DMS153 treated with DMSO at 0.1 percent for 48 hours (cell line): ENCODE data around the gene THOC1.

Experiments
- DNase-seq: peaks from one replicate; lab custom pipeline; 2025; ENCODE audit not compliant: unreplicated experiment; lab: John Stamatoyannopoulos, UW

The THOC1 gene

DNA sequence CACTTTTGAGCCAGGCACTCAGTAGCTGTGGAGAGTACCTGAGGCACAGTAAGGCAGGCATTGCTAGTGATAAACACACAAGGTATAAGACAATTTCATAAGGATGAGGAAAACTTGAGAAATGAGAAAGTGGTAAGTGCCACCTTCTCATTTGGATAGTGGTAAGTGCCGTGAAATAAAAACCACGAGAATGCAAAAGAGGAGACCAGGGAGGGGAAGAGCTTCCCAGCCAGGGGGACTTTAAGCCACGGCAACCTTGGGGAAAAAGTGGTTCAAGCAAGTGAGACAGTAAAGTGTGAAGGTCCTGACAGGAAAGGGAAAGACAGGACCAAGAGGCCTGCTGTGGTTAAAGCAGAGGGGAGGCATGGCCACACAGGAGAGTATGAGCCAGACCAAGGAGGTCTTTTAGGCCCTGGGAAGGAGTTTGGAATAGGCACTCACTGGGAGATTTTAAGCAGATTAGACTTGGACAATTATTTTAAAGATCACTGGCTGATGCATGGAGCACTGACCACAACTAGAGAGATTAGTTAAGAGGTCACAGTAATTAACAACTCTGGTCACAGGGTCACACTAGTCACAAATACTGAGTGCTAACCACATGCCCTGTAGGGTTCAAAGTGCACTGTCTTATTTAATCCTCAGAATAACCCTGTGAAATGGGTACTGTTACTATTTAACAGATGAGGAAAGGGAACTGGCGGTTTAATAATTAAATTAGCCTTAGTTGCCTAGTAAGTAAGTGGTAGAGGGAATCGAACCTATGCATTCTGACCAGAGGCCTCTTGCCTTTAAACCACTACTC is 50.1 kb downstream of the THOC1 start:
- DNase-seq: no peak

DNA sequence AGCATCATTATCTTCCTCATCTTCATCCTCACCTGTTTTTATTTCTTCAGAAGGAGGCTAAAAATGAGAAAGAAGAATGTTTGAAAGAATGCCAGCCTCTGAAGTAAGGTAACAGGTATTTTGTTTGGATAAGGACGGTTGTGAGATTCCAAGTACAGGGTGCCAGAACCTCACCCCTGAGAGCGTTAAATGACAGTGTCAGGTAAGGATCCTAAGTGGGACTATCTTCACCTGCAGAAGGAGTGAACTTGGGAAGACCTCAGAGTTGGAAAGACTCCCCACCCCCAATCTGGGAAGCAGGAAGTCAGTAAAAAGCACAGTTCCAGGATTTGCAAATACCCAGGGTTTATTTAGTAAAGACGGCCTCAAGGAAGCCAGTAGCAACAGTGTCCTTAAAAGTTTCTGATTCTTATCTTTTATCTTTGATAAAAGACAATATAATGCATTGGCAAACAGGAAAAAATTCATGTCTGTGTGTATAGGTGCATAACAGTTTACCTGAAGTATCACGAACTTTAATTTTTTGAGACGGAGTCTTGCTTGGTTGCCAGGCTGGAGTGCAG is 52.3 kb downstream of the THOC1 start:
- no peak for DNase-seq

DNA sequence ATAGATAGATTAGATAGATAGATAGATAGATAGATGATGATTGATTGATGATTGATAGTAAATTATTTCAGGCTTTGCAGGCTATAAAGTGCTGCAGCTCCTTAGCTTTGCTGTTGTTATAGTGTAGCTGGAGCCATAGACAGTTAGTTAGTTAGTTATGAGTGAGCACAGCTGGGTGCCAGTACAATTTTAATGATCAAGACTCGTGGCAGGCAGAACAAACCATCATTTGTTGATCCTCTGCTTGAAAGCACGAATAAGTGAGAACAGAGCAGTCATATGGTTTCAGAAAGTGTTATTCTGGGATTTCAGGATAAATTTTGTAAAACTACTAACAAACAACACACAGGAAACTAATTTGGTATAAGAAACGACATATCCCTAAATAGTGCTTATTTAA is 53.9 kb downstream of the THOC1 start:
- no peak for DNase-seq

DNA sequence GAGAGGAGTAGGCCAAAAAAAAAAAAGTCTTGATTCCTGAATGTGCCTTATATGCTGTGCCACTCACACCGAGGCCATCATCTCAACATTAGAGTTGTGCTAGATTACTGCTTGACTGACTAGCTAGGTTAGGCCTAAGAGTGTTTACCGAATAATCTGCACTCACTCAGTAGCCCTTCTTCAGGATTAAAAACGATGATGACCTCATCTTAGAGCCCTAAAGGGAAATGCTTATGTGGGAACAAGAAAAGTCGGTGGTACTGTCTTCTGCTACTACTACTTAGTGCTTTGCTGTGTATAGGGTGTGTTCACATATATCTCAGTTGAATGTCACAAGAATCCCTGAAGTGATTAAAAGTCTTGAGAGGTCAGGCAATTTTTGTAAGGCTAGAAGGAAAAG is 54.3 kb downstream of the THOC1 start:
- DNase-seq: no peak

DNA sequence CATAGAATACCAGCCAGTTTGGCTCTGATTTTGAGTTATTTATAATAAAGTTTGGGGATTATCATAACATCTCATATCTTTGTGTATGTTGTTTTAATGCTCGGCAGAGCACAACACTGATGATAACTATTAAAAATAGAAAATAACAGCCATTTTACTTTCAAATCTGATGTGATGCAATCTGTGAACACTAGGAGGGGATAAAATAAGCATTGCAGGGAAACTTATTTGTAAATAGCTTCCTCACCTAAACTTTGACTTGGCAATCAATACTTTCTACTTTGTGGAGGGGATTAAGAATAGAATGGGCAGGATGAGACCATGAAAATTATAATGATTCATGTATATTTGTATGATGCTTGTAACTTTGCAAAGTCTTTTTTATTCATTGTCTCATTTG is 55.1 kb downstream of the THOC1 start:
- no peak for DNase-seq

DNA sequence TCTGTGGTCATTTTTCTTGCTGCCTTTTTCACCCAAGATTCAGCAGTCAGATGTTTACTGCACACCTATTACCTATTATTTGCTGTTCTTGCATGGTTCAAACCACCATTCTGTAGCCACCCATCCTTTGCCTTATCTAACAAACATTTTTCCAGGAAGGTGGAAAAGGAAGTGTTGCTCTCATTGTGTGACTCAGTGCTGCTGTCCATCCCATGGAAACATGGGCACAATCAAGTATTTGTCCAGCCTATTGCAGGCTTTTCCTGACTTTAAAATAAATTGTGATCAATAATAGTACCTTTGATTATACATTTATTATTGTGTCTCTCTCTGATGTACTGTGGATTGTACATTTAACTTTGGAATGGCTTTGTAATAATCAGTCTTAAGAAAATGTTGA is 56.3 kb downstream of the THOC1 start:
- no peak for DNase-seq

DNA sequence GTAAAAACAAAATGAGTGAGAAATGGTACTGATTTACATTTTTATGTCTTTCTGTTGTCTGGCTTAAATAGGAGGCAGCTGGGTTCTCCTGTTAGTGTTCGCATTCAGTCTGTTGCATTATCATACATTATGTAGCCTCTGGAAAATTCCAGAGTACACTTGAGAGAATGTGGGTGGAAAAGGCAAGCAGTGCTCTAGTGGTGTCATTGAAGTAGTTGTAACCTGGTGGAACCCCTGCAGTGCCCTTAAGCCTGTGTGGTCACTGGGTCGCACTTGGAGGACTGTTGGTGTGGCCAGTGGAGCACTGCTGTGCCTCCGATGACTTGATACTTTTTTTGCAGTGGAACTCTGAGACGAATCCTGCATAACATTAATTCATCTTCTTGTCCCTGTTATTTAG is 57.1 kb downstream of the THOC1 start:
- DNase-seq: no peak

DNA sequence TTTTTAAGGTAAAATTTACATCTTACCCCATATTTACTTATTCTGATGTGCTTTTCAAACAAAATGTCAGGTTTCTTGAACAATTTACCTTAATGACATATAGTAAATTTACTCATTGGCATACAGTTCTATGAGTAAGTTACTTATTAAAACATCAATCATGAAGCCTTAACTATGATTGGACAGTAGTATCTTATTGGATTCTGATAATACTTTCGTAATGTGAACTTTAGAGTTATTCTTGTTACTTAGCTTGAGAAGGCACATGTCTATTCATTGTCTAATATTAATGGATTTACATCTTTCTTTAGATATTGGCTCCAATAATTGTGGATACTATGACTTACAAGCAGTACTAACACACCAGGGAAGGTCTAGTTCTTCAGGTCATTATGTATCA is 57.8 kb downstream of the THOC1 start:
- no peak for DNase-seq

DNA sequence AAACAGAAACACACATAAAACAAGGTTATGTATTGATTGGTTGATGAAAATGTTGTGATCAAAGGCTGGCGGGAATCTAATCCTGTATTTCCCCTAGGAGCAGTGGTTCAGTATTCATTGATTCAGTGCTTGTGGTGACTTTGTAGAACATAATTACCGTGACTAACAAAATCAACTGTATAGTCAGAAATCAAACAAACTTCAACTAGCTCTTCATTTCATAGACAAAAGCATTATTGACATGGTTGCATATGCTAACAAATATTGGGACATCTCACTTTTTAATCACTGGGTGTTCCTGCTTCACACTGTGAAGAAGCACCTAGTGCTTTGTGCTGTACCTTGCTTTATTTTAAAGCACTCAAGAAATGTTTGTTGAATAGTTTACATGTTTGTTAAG is 68.1 kb downstream of the THOC1 start:
- no peak for DNase-seq

DNA sequence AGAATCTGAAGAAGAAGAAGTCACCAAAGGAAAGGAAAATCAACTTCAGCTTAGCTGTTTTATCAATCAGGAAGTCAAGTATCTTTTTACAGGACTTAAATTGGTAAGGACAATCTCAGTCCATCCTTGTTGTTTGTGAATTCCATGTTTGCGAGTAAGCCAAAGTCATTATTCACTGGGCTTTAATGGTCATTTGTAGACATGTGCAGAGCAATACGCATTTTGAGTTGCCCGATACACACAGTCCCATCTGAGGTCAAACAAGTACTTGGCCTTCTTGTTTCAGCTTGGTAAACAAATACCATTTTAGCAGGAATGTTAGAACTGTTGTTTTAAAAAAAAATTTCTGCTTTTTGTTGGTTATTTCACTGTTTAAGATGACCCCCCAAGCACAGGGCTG is 68.6 kb downstream of the THOC1 start:
- no peak for DNase-seq

DNA sequence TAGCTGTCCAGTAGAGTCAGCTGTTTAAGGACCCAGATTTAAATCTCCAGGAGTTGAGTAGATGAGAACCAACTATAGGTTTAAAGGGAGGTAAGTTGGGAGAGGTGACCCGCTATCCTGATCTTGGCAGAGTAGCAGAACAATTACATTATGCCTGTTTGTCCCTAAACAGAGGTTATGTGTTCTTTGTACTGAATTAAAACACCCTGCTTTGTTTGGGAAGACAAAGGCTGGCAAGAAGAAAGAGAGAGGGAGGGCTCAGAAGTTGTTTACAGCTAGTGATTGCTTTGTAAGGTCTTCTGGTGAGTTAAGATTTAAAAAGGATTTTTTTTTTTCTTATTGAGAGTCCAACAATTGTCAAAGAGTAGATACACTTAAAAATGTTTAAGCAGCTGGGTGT is 72.2 kb downstream of the THOC1 start:
- no peak for DNase-seq

DNA sequence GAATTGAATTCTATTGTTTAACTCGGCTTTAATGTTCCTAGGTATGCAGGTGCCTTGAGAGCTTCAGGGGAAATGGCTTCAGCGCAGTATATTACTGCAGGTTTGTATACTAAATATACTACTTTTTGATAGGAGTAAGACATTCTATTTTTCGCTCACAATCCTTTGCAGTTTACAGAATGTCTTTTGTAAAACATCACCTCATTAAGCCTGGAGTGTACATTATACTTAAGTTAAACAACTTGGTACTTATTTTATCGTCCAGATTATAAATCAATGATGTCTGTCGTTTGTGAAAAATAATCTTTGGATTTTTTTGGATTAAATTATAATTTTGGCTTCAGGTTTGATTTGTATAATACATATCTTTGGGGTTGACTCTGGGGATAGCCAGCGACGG is 75.0 kb downstream of the THOC1 start:
- no peak for DNase-seq

DNA sequence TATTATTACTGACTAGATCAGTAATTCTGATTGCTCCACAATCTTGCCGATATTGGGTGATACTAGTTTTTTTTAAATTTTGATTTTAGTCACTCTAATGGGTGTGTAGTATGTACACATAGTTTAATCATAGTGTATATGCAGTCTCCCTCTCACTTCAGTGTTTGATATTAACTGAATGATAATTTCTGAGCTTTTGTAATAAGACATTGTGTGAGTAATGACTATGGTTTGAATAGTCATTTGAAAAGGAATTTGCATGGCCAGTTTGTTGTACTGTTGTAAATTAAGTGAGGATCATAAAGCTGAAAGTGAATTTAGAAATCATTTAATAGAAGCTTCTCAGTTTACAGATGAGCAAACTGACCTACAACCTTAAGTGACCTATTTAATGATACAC is 76.1 kb downstream of the THOC1 start:
- no peak for DNase-seq

DNA sequence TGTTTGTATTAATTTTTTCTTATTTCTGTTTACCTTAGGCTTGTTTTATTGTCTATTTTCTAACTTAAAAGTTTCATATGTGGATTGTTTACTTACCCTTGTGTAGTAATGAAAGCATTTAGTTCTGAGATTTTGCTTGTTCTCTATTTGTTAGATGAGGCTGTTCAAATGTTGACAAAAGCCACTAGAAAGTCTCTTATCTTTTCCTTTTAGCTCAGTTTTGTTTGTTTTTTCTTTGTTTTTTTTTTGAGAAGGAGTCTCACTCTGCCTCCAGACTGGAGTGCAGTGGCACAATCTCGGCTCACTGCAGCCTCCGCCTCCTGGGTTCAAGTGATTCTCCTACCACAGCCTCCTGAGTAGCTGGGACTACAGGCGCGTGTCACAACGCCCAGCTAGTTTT is 78.6 kb downstream of the THOC1 start:
- no peak for DNase-seq

DNA sequence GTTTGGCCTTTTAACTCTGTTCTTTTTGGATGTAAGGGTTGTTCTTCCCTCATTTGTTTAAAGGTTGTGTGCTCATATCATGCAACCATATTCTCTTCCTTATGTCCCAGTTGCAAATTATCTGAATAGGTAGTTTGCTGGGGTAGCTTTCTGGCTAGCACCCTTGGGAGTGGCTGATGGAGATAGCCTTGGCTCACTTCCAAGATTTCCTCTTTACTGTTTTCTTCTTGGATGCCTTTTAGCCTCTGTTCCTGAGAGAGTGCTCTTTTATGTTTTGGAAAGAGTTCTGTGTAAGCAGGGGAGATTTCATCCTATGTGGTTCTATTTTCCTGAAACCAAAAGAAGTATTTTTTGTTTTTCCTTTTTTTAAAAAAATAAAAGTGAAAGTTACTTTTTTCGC is 84.1 kb downstream of the THOC1 start:
- DNase-seq: no peak

DNA sequence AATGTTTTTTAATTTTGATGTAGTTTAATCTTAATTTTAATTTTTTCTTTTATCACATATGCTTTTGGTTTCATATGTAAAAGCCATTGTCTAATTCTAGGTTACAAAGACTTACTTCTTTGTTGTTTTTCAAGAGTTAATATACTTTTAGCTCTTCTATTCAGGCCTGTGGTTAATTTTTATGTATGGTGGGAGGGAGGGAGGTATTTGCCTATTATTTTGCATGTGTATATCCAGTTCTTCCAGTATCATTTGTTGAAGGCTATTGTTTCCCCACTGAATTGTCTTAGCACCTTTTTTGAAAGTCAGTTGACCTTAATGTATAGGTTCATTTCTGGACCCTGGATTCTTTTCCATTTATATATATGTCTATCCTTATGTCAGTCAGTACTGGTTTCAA is 86.1 kb downstream of the THOC1 start:
- DNase-seq: no peak

DNA sequence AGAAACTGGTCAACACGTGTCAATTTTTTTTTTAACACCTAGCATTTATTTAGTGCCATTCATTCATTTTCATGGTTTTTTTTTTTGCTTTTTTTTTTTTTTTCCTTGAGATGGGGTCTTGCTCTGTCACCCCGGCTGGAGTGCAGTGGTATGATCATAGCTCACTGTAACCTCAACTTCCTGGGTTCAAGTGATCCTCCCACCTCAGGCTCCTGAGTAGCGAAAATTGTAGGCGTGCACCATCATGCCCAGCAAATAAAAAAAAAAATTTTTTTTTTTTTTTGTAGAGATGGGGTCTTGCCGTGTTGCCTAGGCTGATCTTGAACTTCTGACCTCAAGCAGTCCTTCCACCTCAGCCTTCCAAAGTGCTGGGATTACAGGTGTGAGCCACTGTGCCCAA is 88.3 kb downstream of the THOC1 start:
- DNase-seq: no peak

DNA sequence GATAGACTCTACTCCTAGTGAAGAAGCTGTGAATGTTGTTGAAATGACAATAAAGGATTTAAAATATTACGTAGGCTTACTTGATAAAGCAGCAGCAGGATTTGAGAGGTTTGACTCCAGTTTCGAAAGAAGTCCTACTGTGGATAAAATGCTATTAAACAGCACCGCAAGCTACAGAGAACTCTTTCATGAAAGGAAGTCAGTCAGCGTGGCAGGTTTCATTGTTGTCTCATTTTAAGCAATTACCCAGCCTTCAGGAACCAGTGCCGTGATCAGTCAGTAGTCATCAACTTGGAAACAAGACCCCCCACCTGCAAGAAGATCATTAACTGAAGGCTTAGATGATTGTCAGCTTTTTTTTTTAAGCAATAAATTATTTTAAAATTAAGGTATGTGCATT is 95.5 kb downstream of the THOC1 start:
- no peak for DNase-seq
